Measurements from ENCODE around the gene GLB1L.

- TF ChIP-seq CTCF (IDR thresholded peaks at IDR 0.05) = no peak
- no peak for TF ChIP-seq EZH2 (IDR thresholded peaks at IDR 0.05)
Observed at GRCh38 chr2:219280651-219281050, 35.4 kb upstream of the GLB1L start.
